ENCODE results near the gene AMFR. TPM values are rescaled to one million over a fixed set of nuclear protein-coding genes. Genes with fewer than 3 reads are reported as not detected.

Gene AMFR
- total RNA-seq, 1 experiment from 2014 or later: 66.3 TPM

DNA sequence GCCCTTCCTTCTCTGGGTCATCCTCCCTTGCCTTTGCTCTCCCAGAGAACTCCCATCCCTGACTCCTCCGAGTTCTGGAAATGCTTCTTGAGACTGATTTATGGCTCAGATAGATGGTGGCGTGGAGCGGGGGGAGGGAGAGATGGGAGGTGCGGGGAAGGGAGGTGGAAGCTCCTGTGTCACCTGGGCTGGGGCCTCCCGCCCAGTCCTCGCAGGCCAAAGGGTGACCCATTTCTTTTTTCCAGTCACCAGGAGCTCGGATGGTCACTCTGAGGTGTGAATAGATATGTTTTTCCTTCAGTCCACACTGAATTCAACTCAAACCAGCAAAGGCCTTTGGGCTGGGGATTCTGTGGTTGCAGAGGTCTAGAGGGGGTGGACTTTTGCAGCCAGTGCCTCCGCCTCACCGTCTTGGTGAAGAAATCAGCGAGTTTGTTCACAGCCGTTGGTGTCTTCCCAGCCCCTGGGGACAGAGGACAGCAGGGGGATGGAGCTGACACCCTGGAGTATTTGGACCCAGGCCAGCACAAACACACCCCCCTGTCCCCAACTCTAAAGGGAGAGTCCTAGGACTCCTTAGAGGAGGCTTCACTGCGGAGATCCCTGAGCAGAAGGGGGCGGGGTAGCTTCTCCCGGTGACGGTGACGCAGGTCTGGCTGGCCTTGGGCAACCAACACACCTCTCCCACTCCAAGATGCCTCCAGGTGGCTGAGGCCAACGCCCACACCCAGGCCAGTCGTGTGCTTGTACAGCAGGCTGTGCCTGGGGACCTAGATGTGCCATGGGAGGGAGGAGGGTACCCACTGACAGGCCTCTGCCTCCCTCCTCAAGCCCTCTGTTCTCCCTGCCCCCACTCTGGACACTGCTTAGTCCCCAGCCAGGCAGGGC lies 80.6 kb downstream of the AMFR start:
- intact Hi-C loops (cut with micrococcal nuclease): no loop called here
- ChIA-PET RAD21 (ENCODE audit: low non-redundant PET in 1 of 2, low total read pairs in 2 of 2, uncharacterized antibody in 2 of 2, unreplicated experiment in 2 of 2) (no interaction called here), POLR2A (no interaction called here), CTCF (interaction anchor here (1.3 kb wide), 1 partner anchor 11 kb away, joined by 4 read pairs; no protein-coding TSS in a partner anchor)
- Histone ChIP-seq H3K4me3 (replicated peaks in 1 of 2; ENCODE audit: low read depth in 1 of 2, low read length in 2 of 2) (no peak overlapping the region), H3K9me3 (ENCODE audit: control insufficient read depth in 1 of 2, insufficient read depth in 1 of 2, low read depth in 1 of 2, low read length in 2 of 2) (no peaks in the 10 kb centered on the region), H4K20me1 (ENCODE audit: insufficient read depth) (no peaks in the 10 kb centered on the region), H3K79me2 (ENCODE audit: insufficient read depth, low read length) (no peaks in the 10 kb centered on the region), H3K36me3 (ENCODE audit: control insufficient read depth in 1 of 2, insufficient read depth in 2 of 2, low read length in 2 of 2) (no peaks in the 10 kb centered on the region), H3K4me1 (ENCODE audit: control insufficient read depth in 1 of 2, insufficient read depth in 2 of 2, low read length in 2 of 2) (peaks cover 0 to 17% of the 10 kb centered on the region in 2 experiments; a peak in 3 of 4 replicates), H3K9ac (ENCODE audit: low read length) (no peak overlapping the region), H3K27me3 (ENCODE audit: insufficient read depth, low read length) (no peaks in the 10 kb centered on the region), H2AFZ (ENCODE audit: low read depth, low read length, poor library complexity, severe bottlenecking) (no peak overlapping the region), H3K9me2 (ENCODE audit: insufficient read depth) (no peaks in the 10 kb centered on the region), H3K27ac (ENCODE audit: low read depth, low read length) (no peak overlapping the region), H3K4me2 (ENCODE audit: low read length) (peak overlapping the region; percentile 40; the same call in 1 of the 2 replicates)
- ATAC-seq (peak; percentile 26), DNase-seq (ENCODE audit: low read depth, low spot score) (no peak)
- TF ChIP-seq FOSL1 (IDR thresholded peaks at IDR 0.05; ENCODE audit: low read depth) (no peak), POLR2AphosphoS5 (IDR thresholded peaks at IDR 0.05; ENCODE audit: low read depth, low read length) (no peak), ZFX (IDR thresholded peaks at IDR 0.05) (no peak), TCF7L2 (IDR thresholded peaks at IDR 0.05; ENCODE audit: borderline replicate concordance, extremely low read depth, insufficient read depth, insufficient read length) (no peak), EZH2 (IDR thresholded peaks at IDR 0.05) (no peak)
- BruUV-seq (replicated peaks): no TSS peak

DNA sequence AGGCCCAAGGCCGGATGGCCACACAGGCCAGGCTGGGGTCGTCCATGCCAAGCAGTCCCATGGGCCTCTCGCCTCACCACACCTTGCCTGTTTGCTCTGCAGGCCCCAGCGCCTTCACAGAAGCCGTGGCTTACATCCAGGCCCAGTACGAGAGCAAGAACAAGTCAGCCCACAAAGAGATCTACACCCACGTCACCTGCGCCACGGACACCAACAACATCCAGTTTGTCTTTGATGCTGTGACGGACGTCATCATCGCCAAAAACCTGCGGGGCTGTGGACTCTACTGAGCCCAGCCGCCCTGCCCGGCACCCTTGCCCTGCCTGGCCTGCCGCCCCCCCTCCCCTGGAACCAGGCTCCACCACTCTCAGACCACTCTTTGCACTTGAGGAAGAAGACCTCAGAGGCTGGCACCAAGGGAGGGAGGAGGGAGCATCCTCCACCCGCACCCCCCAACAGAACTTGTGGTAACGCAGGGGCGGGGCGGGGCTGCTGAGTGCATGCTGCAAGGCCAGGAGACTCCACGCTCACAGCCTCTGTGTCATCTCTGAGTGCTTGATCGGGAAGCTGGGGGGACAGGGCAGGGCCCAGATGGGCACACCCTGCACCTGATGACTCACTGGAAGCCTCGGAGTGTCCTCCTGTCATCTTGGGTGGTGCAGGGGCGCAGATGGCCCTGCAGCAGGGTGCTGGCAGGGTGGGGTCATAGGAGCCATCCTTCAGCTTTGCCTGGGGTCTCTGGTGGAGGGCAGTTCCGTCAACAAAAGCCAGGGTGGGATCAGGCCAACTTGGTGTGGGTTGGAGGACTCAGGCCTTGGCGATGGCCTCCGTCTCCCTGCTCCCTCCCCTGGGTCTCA lies 81.5 kb downstream of the AMFR start:
- Histone ChIP-seq H3K4me3 (replicated peaks in 1 of 2; ENCODE audit: low read depth in 1 of 2, low read length in 2 of 2) (no peak overlapping the region), H3K36me3 (ENCODE audit: control insufficient read depth in 1 of 2, insufficient read depth in 2 of 2, low read length in 2 of 2) (no peaks in the 10 kb centered on the region), H3K9me2 (ENCODE audit: insufficient read depth) (no peaks in the 10 kb centered on the region), H2AFZ (ENCODE audit: low read depth, low read length, poor library complexity, severe bottlenecking) (no peak overlapping the region), H3K9me3 (ENCODE audit: control insufficient read depth in 1 of 2, insufficient read depth in 1 of 2, low read depth in 1 of 2, low read length in 2 of 2) (no peaks in the 10 kb centered on the region), H3K27ac (ENCODE audit: low read depth, low read length) (no peak overlapping the region), H3K4me2 (ENCODE audit: low read length) (peak overlapping the region; percentile 40), H3K27me3 (ENCODE audit: insufficient read depth, low read length) (no peaks in the 10 kb centered on the region), H3K79me2 (ENCODE audit: insufficient read depth, low read length) (no peaks in the 10 kb centered on the region), H3K4me1 (ENCODE audit: control insufficient read depth in 1 of 2, insufficient read depth in 2 of 2, low read length in 2 of 2) (peaks cover 0 to 17% of the 10 kb centered on the region in 2 experiments; a peak in 3 of 4 replicates), H4K20me1 (ENCODE audit: insufficient read depth) (no peaks in the 10 kb centered on the region), H3K9ac (ENCODE audit: low read length) (no peak overlapping the region)
- DNase-seq (ENCODE audit: low read depth, low spot score) (no peak), ATAC-seq (peak; percentile 57)
- no TSS peak for BruUV-seq (replicated peaks)
- intact Hi-C loops (cut with micrococcal nuclease): no loop called here
- ChIA-PET CTCF (interaction anchor here (1.3 kb wide), 1 partner anchor 12 kb away, joined by 4 read pairs; no protein-coding TSS in a partner anchor), RAD21 (ENCODE audit: low non-redundant PET in 1 of 2, low total read pairs in 2 of 2, uncharacterized antibody in 2 of 2, unreplicated experiment in 2 of 2) (no interaction called here), POLR2A (no interaction called here)
- TF ChIP-seq CBX3 (IDR thresholded peaks at IDR 0.05; ENCODE audit: low read depth) (no peak), YY1 (IDR thresholded peaks at IDR 0.05; ENCODE audit: extremely low read depth, insufficient replicate concordance, low read depth, low read length) (no peak), ZBTB33 (IDR thresholded peaks at IDR 0.05; ENCODE audit: extremely low read depth, insufficient replicate concordance, low read length) (no peak), CTCF (IDR thresholded peaks at IDR 0.05 in 2 of 3, conservative IDR thresholded peaks at IDR 0.05 in 1 of 3; ENCODE audit: borderline replicate concordance in 1 of 3, insufficient read depth in 1 of 3, low read depth in 2 of 3, low read length in 2 of 3) (no peak), JUND (IDR thresholded peaks at IDR 0.05) (no peak), ELF1 (IDR thresholded peaks at IDR 0.05; ENCODE audit: borderline replicate concordance, low read depth) (no peak), CEBPB (IDR thresholded peaks at IDR 0.05; ENCODE audit: low read depth) (no peak), SIN3A (IDR thresholded peaks at IDR 0.05; ENCODE audit: low read depth) (no peak), ZNF274 (IDR thresholded peaks at IDR 0.05; ENCODE audit: low read depth, low read length) (no peak)

Data from HCT116 (cell line).